MM.1S (cell line): ENCODE results near the gene CRYBG3.

Source experiments
- CTCF ChIP-seq: fragments of 300-600 bp; sonication (generic); IDR thresholded peaks from 2 replicates; pipeline ENCODE4 v1.5.1; 2016; ENCODE audit warnings: antibody characterized with exemption, low read length, mixed read lengths
- EZH2 ChIP-seq: fragments of 300-600 bp; sonication (generic); optimal IDR thresholded peaks from 2 replicates; pipeline ENCODE3; 2017; ENCODE audit warnings: low read depth, mild to moderate bottlenecking, antibody characterized with exemption, low read length, mixed read lengths
- EZH2phosphoT487 ChIP-seq: fragments of 300-600 bp; sonication (generic); IDR thresholded peaks from 2 replicates; pipeline ENCODE4 v1.6.1; 2018; ENCODE audit warnings: antibody characterized with exemption, low read length

GRCh38 chr3:97863031-97863430, 41.2 kb downstream of the CRYBG3 start:
- TF ChIP-seq CTCF (no peak), EZH2 (no peak), EZH2phosphoT487 (no peak)
